Caki2 (cell line): ENCODE measurements around the gene RNU6-8. TPM values are rescaled to one million over a fixed set of nuclear protein-coding genes. Genes with fewer than 3 reads are reported as not detected.

Source experiments
- DNase-seq: peaks from one replicate; pipeline ENCODE4 v3.0.0-alpha.2; 2015; ENCODE audit warnings: low read depth
- in situ Hi-C: cut with HindIII; loops from 2 replicates; pipeline ENCODE4 v1.10.0; 2016; ENCODE audit warnings: low sequenced_read_pairs, low pct_unique_long_range_greater_than_20kb, mixed read lengths
- total RNA-seq: library from RNA; depleted of rRNA; stranded (reverse); fragments of >200 nt; shearing (Covaris generic); gene quantifications from 2 replicates; pipeline ENCODE4 v1.2.3, GENCODE V29; 2014; ENCODE audit warnings: low replicate concordance; rRNA removed

Gene RNU6-8
- total RNA-seq, 1 experiment from 2014 or later = not detected

DNA sequence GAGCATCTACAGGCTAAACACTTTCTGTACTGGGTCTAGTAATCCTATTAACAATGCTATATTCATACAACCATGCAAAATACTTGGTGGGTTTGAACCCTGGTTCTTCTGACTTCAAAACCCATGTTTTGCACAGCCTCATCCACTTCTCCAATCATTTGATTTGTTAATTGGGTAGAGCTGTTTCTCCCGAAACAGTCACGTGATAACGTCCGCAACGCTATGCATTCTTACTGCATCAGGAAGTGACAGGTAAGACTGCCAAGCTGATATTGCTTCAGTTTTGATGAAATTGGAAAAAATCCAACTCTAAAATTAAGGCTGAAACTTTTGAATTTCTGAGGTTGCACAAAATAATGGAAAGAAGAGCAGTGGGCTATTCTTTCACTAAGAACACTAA, 31.6 kb downstream of the RNU6-8 start:
- DNase-seq = no peak
- in situ Hi-C loops = no loop called here

DNA sequence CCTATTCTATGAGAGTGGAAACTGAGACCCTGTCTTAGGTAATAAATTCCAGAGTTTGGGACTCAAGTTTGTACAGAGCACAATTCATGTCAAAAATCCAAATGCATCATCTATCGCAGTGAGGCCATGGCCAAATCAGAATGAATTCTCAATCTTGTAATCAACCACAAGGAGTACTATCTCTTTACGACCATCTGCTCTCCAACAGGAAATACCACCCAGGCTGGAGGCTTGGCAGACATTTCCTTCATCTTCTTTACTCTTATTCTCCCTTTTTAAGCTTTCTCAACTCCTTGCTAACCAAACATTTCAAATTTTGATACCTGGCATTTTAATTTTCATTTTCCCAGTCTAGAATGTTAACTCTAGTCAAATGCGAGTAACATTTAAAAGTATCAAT, 33.9 kb downstream of the RNU6-8 start:
- in situ Hi-C loops = no loop called here
- no peak for DNase-seq

GRCh38 chr14:32167907-32168306, 35.2 kb downstream of the RNU6-8 start:
- peak; percentile 77 for DNase-seq
- in situ Hi-C loops = no loop called here

DNA sequence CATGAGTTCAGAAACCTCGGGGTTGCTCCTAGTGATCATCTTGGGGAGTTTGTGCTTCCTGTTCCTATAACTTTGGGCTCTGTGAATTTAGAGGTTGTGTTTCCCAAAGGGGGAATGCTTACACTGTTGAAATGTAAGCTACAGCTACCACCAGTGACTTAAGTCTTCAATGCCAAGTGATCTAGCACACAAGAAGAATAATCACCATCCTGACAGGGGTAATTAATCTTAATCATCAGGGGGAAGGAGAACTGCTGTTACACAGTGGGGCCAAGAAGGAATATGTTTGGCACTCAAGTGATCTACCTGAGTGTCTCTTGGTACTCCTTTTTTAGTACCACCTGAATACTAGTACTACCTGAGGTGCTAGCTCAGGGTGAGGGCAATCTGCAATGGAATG, 36.1 kb downstream of the RNU6-8 start:
- in situ Hi-C loops = no loop called here

DNA sequence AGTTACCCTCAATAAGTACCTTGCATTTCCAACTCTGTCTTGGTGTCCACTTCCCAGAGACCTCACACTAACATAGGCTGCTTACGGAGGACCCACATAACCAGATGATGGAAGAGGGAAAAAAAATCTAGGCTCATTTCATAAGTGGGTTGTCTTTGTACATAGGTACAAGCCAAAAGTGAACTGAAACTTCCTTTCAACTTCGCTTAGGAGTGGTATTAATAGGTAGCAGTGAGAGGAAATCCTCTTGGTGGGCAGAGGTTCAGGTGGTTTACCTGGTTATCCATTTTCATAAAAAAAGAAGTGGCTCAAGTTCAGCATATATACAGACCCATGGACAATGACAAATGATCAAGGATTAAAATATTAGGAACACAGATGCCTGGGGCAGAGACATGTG, 37.0 kb downstream of the RNU6-8 start:
- in situ Hi-C loops = no loop called here
- no peak for DNase-seq

More for the DNA sequence above, 36.1 kb downstream of the RNU6-8 start:
- DNase-seq = no peak

Other genes with a start within 250 kb of the RNU6-8 start
- gene ARHGAP5, start 126.0 kb downstream of the RNU6-8 start, total RNA-seq = 55.2 and 59.1 TPM in 2 replicates
- not detected in 2 replicates for gene RNU6-7, start 1.2 kb downstream of the RNU6-8 start, total RNA-seq
- gene AKAP6, start 126.0 kb upstream of the RNU6-8 start, total RNA-seq = 2.0 and 2.3 TPM in 2 replicates